CD4-positive, alpha-beta T cell treated with Interleukin-6 at 100 ng/mL for 8 hours (primary cell): ENCODE measurements around the gene CTNNA1.
"Not testable (repeated sequence)": the region's sequence is repeated elsewhere in the genome, so short reads cannot be mapped to it uniquely, and the experiment has no call there.

Source experiments
- DNase-seq: peaks from one replicate; pipeline ENCODE4 v3.0.0-alpha.2; 2020; ENCODE audit warnings: mixed read lengths, low spot score

The CTNNA1 gene

GRCh38 chr5:138898742-138899141, 145.5 kb downstream of the CTNNA1 start:
- DNase-seq: no peak

GRCh38 chr5:138900281-138900965, 147.2 kb downstream of the CTNNA1 start:
- DNase-seq: peak; percentile 15

- no peak for DNase-seq
Measured at GRCh38 chr5:138901716-138902115, 148.5 kb downstream of the CTNNA1 start.

- no peak for DNase-seq
Measured at GRCh38 chr5:138903130-138903775, 150.0 kb downstream of the CTNNA1 start.

- no peak for DNase-seq
Measured at GRCh38 chr5:138905541-138905940, 152.3 kb downstream of the CTNNA1 start.

GRCh38 chr5:138909734-138910133, 156.5 kb downstream of the CTNNA1 start:
- DNase-seq: no peak

- DNase-seq: no peak
Measured at GRCh38 chr5:138910546-138911185, 157.4 kb downstream of the CTNNA1 start.

GRCh38 chr5:138911441-138911840, 158.2 kb downstream of the CTNNA1 start:
- no peak for DNase-seq

- DNase-seq: no peak
Measured at GRCh38 chr5:138912093-138912492, 158.9 kb downstream of the CTNNA1 start.

GRCh38 chr5:138913773-138914172, 160.5 kb downstream of the CTNNA1 start:
- DNase-seq: no peak

GRCh38 chr5:138914338-138914737, 161.1 kb downstream of the CTNNA1 start:
- DNase-seq: no peak

GRCh38 chr5:138918686-138919085, 165.5 kb downstream of the CTNNA1 start:
- no peak for DNase-seq

GRCh38 chr5:138920181-138920580, 167.0 kb downstream of the CTNNA1 start:
- DNase-seq: no peak

GRCh38 chr5:138921362-138921761, 168.1 kb downstream of the CTNNA1 start:
- not testable (repeated sequence) for DNase-seq

- no peak for DNase-seq
Measured at GRCh38 chr5:138922494-138922893, 169.3 kb downstream of the CTNNA1 start.

GRCh38 chr5:138925090-138925635, 171.9 kb downstream of the CTNNA1 start:
- DNase-seq: no peak

GRCh38 chr5:138926257-138926656, 173.0 kb downstream of the CTNNA1 start:
- no peak for DNase-seq

GRCh38 chr5:138926688-138927448, 173.6 kb downstream of the CTNNA1 start:
- no peak for DNase-seq

- no peak for DNase-seq
Measured at GRCh38 chr5:138927544-138927943, 174.3 kb downstream of the CTNNA1 start.

GRCh38 chr5:138927979-138928378, 174.8 kb downstream of the CTNNA1 start:
- DNase-seq: no peak

GRCh38 chr5:138929571-138929955, 176.3 kb downstream of the CTNNA1 start:
- DNase-seq: no peak

- no peak for DNase-seq
Measured at GRCh38 chr5:138930371-138931097, 177.3 kb downstream of the CTNNA1 start.
